Type B pancreatic cell (in vitro differentiated cells): ENCODE measurements around the gene NAE1. TPM values are rescaled to one million over a fixed set of nuclear protein-coding genes. Genes with fewer than 3 reads are reported as not detected.

Source experiments
- DNase-seq: peaks from one replicate; pipeline ENCODE4 v3.0.0; 2021; ENCODE audit warnings: mixed read lengths; ENCODE audit not compliant: unreplicated experiment; ENCODE audit errors: extremely low spot score
- H3K27ac Mint-ChIP-seq: 2 replicates; pipeline ENCODE4 v1.8.0; 2021; ENCODE audit warnings: mild to moderate bottlenecking, mixed read lengths
- H3K27me3 Mint-ChIP-seq: 2 replicates; pipeline ENCODE4 v1.8.0; 2021; ENCODE audit warnings: mixed read lengths
- H3K36me3 Mint-ChIP-seq: 2 replicates; pipeline ENCODE4 v1.8.0; 2021; ENCODE audit warnings: mixed read lengths
- H3K4me1 Mint-ChIP-seq: one replicate; pipeline ENCODE4 v1.8.0; 2021; ENCODE audit warnings: mixed read lengths; ENCODE audit not compliant: unreplicated experiment
- H3K4me3 Mint-ChIP-seq: 2 replicates; pipeline ENCODE4 v1.8.0; 2021; ENCODE audit warnings: mild to moderate bottlenecking, mixed read lengths
- H3K9me3 Mint-ChIP-seq: 2 replicates; pipeline ENCODE4 v1.8.0; 2021; ENCODE audit warnings: mixed read lengths
- CTCF ChIP-seq: fragments of 200-600 bp; sonication (generic); conservative IDR thresholded peaks from 2 replicates; pipeline ENCODE4 v1.5.0; 2021; ENCODE audit warnings: antibody characterized with exemption, mild to moderate bottlenecking
- total RNA-seq: library from RNA; stranded (reverse); gene quantifications from 2 replicates; pipeline ENCODE4 v1.2.1, GENCODE V29; 2021; ENCODE audit warnings: low replicate concordance

Gene NAE1
- total RNA-seq, 1 donor from 2014 or later: 92.5 TPM

- TF ChIP-seq CTCF: no peak
- no peak for DNase-seq
- Mint-ChIP-seq H3K27ac (no peak overlapping the region), H3K9me3 (no peaks in the 10 kb centered on the region), H3K27me3 (no peaks in the 10 kb centered on the region), H3K36me3 (peaks cover 55% of the 10 kb centered on the region), H3K4me3 (no peak overlapping the region), H3K4me1 (no peaks in the 10 kb centered on the region)
Measured at GRCh38 chr16:66814734-66815133, 16.0 kb downstream of the NAE1 start.

GRCh38 chr16:66811043-66811442 lies 19.7 kb downstream of the NAE1 start:
- no peak overlapping the region for H3K27ac Mint-ChIP-seq
- H3K9me3 Mint-ChIP-seq: no peaks in the 10 kb centered on the region
- no peak overlapping the region for H3K4me3 Mint-ChIP-seq
- H3K36me3 Mint-ChIP-seq: peaks cover 35% of the 10 kb centered on the region
- no peak for TF ChIP-seq CTCF
- no peaks in the 10 kb centered on the region for H3K27me3 Mint-ChIP-seq
- no peak for DNase-seq
- H3K4me1 Mint-ChIP-seq: no peaks in the 10 kb centered on the region

- Mint-ChIP-seq H3K27me3 (no peaks in the 10 kb centered on the region), H3K4me1 (no peaks in the 10 kb centered on the region), H3K27ac (no peak overlapping the region), H3K36me3 (peaks cover 39% of the 10 kb centered on the region), H3K4me3 (no peak overlapping the region), H3K9me3 (no peaks in the 10 kb centered on the region)
- TF ChIP-seq CTCF: no peak
- no peak for DNase-seq
Measured at GRCh38 chr16:66810391-66810790, 20.4 kb downstream of the NAE1 start.

- H3K9me3 Mint-ChIP-seq: no peaks in the 10 kb centered on the region
- no peaks in the 10 kb centered on the region for H3K27me3 Mint-ChIP-seq
- no peak overlapping the region for H3K27ac Mint-ChIP-seq
- peaks cover 40% of the 10 kb centered on the region for H3K36me3 Mint-ChIP-seq
- no peaks in the 10 kb centered on the region for H3K4me1 Mint-ChIP-seq
- no peak overlapping the region for H3K4me3 Mint-ChIP-seq
- no peak for DNase-seq
- no peak for TF ChIP-seq CTCF
Measured at GRCh38 chr16:66809765-66810164, 21.0 kb downstream of the NAE1 start.

DNA sequence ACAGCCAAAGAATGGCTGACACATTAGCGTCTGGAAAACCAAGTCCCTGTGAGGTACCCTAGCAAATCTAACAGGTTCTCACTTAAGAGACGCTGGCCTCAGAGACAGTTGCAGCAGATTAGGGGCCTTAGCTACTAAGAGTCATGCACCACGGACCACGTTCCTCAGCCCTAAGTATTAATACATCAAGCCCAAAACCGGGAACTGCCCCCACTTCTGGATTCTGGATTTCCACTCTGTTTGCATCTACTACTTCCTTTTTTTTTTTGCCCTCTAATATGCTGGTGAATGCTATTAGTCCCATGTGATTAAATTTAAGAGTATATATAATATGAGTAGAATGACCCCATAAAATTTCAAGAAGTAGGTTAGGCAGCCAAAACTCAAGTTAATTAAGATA lies 28.6 kb downstream of the NAE1 start:
- TF ChIP-seq CTCF: no peak
- H3K4me3 Mint-ChIP-seq: no peak overlapping the region
- no peaks in the 10 kb centered on the region for H3K27me3 Mint-ChIP-seq

More for the DNA sequence above, 28.6 kb downstream of the NAE1 start:
- Mint-ChIP-seq H3K36me3 (peaks cover 17% of the 10 kb centered on the region), H3K4me1 (no peaks in the 10 kb centered on the region), H3K9me3 (no peaks in the 10 kb centered on the region), H3K27ac (no peak overlapping the region)
- DNase-seq: no peak
